Activated gamma-delta T cell (primary cell): ENCODE results near the gene PLXNB2.
"Not testable (repeated sequence)": the region's sequence is repeated elsewhere in the genome, so short reads cannot be mapped to it uniquely, and the experiment has no call there.

Experiments
- DNase-seq: peaks from one replicate; lab custom pipeline; 2025; lab: John Stamatoyannopoulos, UW

The PLXNB2 gene

GRCh38 chr22:50281384-50281760, 26.1 kb downstream of the PLXNB2 start:
- DNase-seq = no peak

GRCh38 chr22:50280708-50281383, 26.6 kb downstream of the PLXNB2 start:
- DNase-seq = no peak

DNA sequence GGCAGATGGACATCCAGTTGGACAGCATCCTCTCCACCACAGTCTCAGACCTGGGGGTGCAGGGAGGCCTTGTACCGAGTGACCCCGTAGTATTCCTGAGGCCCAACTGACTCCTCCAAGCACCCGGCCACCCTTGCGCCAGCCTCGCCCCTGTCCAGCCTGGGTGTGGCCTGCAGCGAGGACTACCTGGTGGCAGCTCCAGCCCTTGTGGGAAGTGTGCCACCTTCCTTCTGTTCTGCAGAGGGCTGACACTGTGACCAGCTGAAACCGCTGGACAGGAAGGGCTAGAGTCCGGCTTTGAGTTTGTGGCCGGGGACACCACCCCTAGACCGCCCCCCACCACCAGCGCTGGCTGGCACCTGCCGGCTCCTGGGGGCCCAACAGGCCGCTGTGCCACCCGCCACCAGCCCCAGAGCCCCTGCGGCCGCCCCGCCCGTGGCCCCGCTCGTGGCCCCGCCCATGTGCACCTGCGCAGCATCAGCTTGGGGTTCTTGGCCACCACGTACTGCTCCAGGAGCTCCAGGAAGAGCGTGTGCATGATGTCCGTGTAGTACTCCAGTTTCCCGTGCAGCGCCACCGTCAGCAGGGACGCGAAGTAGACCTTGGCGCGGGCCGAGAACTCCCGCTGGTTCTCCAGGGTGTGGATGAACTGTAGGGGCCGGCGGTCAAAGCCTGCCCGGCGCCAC, 27.3 kb downstream of the PLXNB2 start:
- no peak for DNase-seq

GRCh38 chr22:50278956-50279619, 28.4 kb downstream of the PLXNB2 start:
- no peak for DNase-seq

DNA sequence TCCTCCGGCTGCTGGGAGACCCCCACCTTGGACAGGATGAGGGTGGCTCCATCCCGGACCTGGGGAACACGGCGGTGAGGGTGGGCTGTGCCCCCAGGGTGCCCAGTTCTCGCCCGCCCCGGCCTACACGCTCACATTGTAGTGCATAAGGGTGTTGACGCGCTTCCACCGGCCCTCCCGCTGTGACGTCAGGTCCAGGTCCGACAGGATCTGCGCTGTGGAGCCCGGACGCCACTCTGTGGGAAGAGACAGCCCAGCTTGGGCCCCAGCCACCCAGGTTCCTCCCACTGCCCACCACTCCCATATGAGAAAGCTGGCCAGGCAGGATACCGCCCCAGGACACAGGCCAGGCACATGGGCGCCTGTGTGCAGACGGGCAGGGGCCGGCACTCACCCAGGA, 29.0 kb downstream of the PLXNB2 start:
- DNase-seq = no peak

DNA sequence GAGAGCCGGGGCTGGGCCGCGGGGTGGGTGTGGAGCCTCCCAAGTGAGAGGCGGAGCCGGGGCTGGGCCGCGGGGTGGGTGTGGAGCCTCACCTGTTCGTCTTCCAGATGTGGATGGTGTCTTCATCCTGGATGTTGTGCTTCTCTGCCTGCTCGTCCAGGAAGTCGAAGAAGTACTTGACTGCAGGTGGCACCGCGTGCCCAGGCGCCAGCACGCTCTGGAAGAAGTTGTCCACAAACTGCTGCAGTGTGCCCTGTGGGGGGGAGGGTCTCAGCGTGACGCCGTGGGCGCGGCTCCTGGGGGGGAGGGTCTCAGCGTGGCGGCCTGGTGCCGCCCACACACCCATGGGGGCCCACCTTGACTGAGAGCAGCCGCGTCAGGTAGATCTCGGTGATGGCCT, 29.7 kb downstream of the PLXNB2 start:
- no peak for DNase-seq

DNA sequence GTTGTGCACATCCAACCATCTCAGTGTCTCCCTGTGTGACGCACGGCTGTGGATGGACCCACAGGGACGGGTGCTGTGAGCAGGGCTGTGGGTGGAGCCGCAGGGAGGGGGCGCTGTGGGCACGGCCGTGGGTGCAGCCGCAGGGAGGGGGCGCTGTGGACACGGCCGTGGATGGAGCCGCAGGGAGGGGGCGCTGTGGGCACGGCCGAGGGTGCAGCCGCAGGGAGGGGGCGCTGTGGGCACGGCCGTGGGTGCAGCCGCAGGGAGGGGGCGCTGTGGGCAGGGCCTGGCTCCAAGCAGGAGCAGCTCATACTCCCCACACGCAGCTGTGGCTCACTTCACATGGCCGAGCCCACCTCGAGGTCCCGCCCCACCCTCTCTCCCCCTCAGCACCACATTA, 31.3 kb downstream of the PLXNB2 start:
- peak; percentile 37 for DNase-seq

DNA sequence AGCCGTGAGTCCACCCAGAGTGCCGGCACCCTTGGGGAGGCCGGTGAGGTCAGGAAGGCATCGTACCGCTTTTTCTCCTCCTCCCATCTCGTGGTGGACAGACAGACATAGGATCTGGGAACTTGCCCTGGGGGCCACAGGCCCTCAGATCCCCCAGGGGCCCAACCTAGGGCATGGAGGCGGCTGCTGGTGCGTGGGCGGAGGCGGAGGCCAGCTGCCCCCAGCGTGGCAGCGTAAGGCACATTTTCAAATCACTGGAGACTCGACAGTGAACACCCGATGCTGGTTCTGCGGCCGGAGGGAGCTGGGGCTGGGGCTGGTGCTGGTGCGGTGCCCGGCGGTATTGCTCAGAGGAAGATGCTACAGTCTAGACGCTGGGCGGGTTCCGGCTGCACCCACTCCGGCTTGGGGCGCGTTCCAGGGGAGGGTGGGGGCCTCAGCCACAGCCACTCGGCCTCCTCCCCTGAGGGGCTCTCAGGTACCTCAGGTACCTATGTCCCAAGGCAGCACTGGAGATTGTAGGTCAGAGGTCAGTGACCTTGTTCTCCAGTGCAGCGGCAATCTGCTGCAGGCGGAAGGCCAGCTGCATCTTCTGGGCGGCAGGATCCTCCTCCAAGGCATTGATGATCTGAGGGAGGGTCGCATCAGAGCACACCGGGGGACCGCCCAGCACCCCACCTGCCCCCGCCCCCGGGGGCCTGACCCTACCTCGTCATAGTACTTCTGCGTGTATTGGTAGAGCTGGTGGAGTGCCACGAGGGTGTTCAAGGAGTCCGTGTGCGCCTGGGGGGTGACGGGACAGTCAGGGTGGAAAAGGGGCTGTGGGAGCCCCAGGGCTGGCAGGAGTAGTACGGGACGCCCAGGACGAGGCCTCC, 32.0 kb downstream of the PLXNB2 start:
- DNase-seq = no peak

DNA sequence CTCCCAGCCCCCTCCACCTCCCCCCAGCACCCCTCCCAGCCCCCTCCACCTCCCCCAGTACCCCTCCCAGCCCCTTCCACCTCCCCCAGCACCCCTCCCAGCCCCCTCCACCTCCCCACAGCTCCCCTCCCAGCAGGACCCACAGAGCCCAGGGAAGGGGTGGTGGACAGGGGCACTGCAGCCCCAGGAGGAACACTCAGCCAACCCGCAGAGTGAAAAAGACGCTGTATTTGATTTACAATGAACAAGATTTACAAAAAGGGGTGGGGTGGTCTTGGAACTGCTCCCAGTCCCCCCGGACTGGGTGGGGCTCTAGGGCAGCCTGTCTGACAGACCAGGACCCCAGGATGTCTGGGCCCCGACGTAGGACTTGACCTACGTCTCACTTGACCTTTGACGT, 32.7 kb downstream of the PLXNB2 start:
- DNase-seq = no peak

- DNase-seq = no peak
Measured at GRCh38 chr22:50274311-50274710, 33.1 kb downstream of the PLXNB2 start.

DNA sequence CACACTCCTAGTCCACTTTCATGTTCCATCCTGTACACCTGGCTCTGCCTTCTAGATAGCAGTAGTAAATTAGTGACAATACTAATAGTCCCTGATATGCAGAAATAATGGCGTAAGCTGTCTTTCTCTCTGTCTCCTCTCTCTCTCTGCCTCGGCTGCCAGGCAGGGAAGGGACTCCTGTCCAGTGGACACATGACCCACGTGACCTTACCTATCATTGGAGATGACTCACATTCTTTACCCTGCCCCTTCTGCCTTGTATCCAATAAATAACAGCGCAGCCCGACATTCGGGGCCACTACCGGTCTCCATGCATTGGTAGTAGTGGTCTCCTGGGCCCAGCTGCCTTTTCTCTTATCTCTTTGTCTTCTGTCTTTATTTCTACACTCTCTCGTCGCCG, 33.7 kb downstream of the PLXNB2 start:
- DNase-seq = not testable (repeated sequence)

DNA sequence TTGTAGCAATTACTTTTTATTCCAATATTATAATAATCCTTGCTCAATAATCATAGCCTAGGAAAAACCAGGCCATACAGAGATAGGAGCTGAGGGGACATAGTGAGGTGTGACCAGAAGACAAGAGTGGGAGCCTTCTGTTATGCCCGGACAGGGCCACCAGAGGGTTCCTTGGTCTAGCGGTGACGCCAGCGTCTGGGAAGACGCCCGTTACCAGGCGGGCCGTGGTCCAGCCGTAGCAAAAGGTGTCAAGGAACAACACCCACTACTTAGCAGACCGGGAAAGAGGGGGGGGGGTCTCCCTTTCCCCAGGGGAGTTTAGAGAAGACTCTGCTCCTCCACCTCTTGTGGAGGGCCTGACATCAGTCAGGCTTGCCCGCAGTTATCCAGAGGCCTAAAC, 34.1 kb downstream of the PLXNB2 start:
- not testable (repeated sequence) for DNase-seq

DNA sequence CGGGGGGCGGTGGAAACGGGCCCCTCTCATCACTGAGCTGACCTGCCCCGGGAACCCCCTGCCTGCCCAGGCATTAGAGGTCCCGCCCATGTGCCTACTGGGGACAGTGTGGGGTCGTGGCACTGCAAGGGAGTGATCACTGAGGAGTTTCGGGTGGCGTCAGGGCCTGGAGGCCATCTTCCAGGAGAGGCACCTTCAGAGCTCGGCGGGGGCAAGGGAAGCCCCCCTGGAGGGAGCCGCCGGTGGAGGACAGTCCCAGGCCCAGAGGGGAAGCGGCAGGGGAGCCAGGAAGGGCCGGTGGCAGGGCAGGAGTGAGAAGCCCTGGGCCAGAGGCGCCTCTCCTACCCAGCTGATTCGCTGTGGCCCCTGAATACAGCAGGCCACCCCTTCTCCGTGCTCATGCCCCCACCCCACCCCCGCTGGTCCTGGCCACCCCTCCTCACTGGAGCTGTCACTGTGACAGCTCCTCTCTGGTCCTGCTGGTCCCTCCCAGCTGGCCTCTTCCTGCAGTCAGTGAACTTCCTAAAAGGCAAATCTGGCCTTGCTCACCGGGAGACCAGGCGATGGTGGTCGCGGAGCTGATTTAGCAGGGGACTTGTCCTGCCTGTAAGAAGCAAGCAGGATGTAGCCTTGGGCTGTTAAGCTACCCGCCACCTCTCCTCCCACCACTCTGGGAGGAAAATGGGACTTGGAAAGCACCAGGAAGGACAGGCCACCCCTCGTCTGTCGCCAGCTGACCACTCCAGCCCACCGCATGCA, 35.2 kb downstream of the PLXNB2 start:
- no peak for DNase-seq

- no peak for DNase-seq
Measured at GRCh38 chr22:50271519-50271970, 35.9 kb downstream of the PLXNB2 start.

DNA sequence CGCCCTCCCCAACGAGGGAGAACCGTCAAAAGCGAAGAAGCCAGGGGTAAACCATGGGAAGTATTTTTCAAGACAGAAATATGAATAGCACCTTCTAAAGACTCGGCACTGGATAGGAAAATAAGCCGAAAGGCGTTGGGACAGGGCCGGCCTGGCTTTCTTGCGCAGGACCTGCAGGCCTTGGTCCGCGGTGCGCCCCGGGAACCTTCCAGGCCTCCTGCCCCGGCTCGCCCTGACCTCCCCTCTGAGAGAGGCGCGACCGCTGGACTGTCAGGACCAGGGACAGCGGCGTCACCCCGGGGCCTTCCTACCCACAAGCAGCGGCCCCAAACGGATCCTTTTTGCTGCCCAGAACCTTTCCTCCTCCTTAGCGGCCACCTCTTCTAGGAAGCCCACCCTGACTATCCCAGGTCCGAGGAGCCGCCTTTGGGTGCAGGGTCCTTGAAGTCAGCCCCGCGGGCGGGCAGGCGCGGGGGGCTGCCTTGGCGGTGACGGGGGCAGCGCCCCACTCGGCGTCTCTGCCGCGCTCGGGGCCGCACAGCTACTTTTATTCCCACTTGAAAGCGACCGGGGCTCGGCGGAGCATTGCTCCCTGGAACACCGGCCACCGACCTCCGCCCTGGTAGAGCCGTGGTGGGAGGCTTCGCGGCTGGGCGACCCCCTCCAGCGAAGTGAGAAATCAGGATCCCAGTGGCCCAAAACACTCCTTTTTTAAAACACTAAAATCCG, 36.6 kb downstream of the PLXNB2 start:
- peak; percentile 45 for DNase-seq

DNA sequence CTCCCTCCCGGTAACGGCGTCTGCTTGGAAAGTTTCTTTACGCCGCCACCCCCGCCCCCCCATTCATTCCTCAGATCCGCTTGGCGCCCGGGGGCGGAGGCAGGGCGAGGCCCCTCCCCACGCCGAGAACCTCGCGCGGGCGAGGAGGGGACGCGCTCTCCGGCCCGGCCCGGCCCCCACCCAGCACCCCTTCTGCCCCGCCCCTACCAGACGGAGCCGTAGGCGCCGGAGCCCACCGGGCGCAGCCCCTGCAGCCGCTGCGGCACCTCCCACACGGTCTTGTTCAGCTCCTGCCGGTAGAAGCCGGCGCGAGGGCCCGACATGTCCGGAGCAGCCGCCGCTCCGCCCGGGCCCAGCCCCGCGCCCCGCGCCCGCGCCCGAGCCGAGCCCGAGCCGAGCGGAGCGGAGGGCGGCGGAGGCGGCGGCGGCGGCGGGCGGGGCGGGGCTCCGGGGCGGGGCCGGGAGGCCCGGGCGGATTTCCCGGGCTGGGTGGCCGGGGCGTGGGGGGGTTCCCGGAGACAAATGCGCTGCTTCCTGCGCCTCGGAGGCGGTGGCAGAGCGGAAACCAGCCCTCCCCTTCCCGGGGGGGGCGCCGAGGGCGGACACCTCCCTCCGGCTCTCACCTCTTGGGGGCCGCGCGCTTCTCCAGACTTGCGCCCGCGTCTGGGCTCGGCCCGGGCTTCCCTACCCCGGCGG, 37.3 kb downstream of the PLXNB2 start, which contains the start of gene MAPK11:
Gene MAPK11, minus strand, starts transcription at position 411 of the 696 bp plus-strand sequence. Its CDS starts 88 bp downstream, at position 323.
- DNase-seq = peak; percentile 56

DNA sequence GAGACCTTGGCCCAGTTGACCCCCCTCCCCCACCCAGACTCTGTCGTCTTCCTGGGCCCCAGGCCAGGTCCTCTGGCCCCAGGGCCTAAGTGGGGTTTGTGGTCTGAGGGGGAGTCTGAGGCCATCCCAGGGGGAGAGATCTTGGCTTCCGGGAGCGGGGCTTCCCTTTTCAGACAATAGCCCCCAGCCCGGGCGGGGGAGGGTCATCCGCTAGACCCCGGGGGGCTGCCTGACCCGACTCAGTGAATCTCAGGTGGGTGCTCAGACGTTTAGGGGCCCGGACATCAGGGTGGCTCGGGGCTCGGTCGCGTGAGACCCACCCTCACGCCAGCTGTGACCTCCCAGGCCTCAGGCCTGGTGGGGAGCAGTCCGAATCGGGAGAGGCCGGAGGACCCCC, 37.9 kb downstream of the PLXNB2 start:
- DNase-seq = no peak

DNA sequence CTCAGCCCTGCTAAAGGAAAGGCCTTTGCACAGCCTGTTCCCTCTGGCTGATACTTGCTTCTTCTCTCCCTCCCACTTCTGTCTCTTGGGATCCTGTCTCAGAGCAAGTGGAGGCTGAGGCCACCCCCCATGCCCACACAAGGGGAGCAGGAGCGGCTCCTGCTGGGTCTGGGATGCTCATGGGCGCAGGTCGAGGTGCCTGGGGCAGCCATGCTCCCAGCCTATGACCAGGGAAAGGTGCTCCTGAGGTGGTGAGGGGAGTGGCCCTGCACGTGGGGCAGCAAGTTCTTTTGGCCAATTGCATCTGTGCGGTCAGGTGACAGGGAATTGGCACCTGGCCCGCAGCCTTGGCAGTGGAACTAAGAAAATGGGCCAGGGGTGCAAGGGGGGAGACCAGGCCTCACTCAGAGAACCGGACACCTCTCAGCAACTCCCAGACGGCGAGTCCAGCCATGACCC, 38.8 kb downstream of the PLXNB2 start:
- no peak for DNase-seq

DNA sequence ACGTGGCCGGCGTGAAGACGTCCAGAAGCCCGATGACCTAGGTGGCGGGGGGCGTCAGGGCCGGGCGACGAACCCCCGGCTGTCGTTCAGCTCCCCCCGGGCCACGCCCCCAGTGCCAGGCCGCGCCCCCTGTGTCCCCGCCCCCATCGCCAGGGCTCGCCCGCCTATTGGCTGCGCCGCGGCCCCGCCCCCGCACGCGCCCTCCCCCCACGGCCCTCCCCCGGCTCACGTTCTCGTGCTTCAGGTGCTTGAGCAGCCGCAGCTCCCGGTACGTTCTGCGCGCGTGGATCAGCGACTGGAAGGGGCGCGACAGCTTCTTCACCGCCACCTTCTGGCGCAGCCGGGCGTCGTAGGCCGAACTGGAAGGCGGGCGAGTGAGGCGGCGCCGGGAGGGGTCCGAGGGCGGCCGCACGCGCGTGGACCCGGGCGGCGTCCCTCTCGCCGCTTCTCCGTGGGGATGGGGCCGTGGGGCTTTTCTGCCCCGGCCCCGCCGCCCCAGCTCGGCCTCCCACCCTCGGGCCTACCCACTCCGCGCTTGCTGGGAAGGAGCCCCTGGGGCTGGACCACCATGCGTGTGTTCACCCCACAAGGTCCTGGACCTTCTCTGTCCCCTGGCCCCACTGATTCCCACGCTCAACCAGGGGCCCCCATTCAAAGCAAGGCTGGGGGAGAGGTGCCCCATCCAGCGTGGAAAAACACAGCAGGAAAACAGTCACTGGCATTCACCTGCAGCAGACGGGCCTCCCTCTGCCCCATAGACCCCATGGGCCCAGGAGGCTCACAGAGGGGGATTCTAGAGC, 39.7 kb downstream of the PLXNB2 start:
- no peak for DNase-seq
